Nucleus accumbens (tissue), 56 donors: ENCODE data around the gene NEUROD2.

ENCODE experiments used
- DNase-seq, 56 donors: peaks; one replicate each; lab custom pipeline; 2025; lab: John Stamatoyannopoulos, UW

NEUROD2 gene

GRCh38 chr17:39605492-39606433 lies 2.0 kb downstream of the NEUROD2 start:
- no peak for DNase-seq

- no peak for DNase-seq
Measured at GRCh38 chr17:39604911-39605491, 2.7 kb downstream of the NEUROD2 start.

- no peak for DNase-seq
Measured at GRCh38 chr17:39603304-39604016, 4.3 kb downstream of the NEUROD2 start.

GRCh38 chr17:39602533-39603303 lies 5.0 kb downstream of the NEUROD2 start:
- no peak for DNase-seq

- no peak for DNase-seq
Measured at GRCh38 chr17:39601758-39602532, 5.8 kb downstream of the NEUROD2 start.

GRCh38 chr17:39600997-39601597 lies 6.6 kb downstream of the NEUROD2 start:
- no peak for DNase-seq

GRCh38 chr17:39600288-39600996 lies 7.3 kb downstream of the NEUROD2 start:
- no peak for DNase-seq

GRCh38 chr17:39599665-39600231 lies 8.0 kb downstream of the NEUROD2 start:
- no peak for DNase-seq

GRCh38 chr17:39599004-39599664 lies 8.6 kb downstream of the NEUROD2 start:
- DNase-seq = no peak

GRCh38 chr17:39598630-39599003 lies 9.1 kb downstream of the NEUROD2 start:
- DNase-seq = no peak

GRCh38 chr17:39598047-39598481 lies 9.7 kb downstream of the NEUROD2 start:
- DNase-seq = no peak

- no peak for DNase-seq
Measured at GRCh38 chr17:39597372-39598046, 10.2 kb downstream of the NEUROD2 start.

- DNase-seq = no peak
Measured at GRCh38 chr17:39596543-39597267, 11.0 kb downstream of the NEUROD2 start.

- DNase-seq = no peak
Measured at GRCh38 chr17:39595928-39596510, 11.7 kb downstream of the NEUROD2 start.

GRCh38 chr17:39595294-39595693 lies 12.4 kb downstream of the NEUROD2 start:
- no peak for DNase-seq

- no peak for DNase-seq
Measured at GRCh38 chr17:39593371-39593770, 14.3 kb downstream of the NEUROD2 start.
